Smooth muscle cell of trachea (primary cell): ENCODE results near the gene MOB1A. TPM values are rescaled to one million over a fixed set of nuclear protein-coding genes. Genes with fewer than 3 reads are reported as not detected.

ENCODE experiments used
- total RNA-seq: library from RNA; depleted of rRNA; stranded (reverse); fragments of >200 nt; gene quantifications from 2 replicates; pipeline ENCODE4 v1.2.1, GENCODE V29; 2014

Gene MOB1A
- total RNA-seq: 92.5 and 104 TPM in 2 replicates

GRCh38 chr2:74178211-74179062, at the start of gene MOB1A:
MOB1A (minus strand) TSS chr2:74178879; CDS start chr2:74178674, 205 bp downstream.

GRCh38 chr2:74198461-74199274, 20.0 kb upstream of the MOB1A start, which contains the start of gene MTHFD2:
MTHFD2 (plus strand) TSS chr2:74198615; CDS start chr2:74198642, 27 bp downstream.

GRCh38 chr2:74147727-74148456, 30.8 kb downstream of the MOB1A start, which contains the start of gene BOLA3:
BOLA3 (minus strand) TSS chr2:74147912; CDS start chr2:74147874, 38 bp downstream.

Other genes starting within 250 kb of the MOB1A start
- gene TET3, start 194.0 kb downstream of the MOB1A start, total RNA-seq: 3.1 and 4.1 TPM in 2 replicates
- gene BOLA3, start 31.0 kb downstream of the MOB1A start, total RNA-seq: 23.3 and 46.0 TPM in 2 replicates
- gene MTHFD2, start 19.7 kb upstream of the MOB1A start, total RNA-seq: 65.9 and 155 TPM in 2 replicates
- under 0.01 and 0.44 TPM in 2 replicates for gene SLC4A5, start 164.5 kb upstream of the MOB1A start, total RNA-seq
- 200 and 311 TPM in 2 replicates for gene DCTN1, start 201.4 kb upstream of the MOB1A start, total RNA-seq
- gene C2orf81, start 242.7 kb upstream of the MOB1A start, total RNA-seq: 1.5 and 2.0 TPM in 2 replicates
- 36.4 and 95.7 TPM in 2 replicates for gene WDR54, start 242.9 kb upstream of the MOB1A start, total RNA-seq